H1 (cell line): ENCODE measurements around the gene PLAC1. TPM values are rescaled to one million over a fixed set of nuclear protein-coding genes. Genes with fewer than 3 reads are reported as not detected.

Experiments
- TEAD4 ChIP-seq: IDR thresholded peaks from 2 replicates; pipeline ENCODE4 v1.6.1; 2012; ENCODE audit warnings: low read depth, low read length, inconsistent platforms, mixed read lengths
- polyA plus RNA-seq, 7 experiments: library from polyadenylated mRNA; depleted of rRNA in 3 of 7; stranded (reverse) in 5 of 7; unstranded in 2 of 7; fragments of >200 nt in 5 of 7; fragments of 200-250 nt in 2 of 7; gene quantifications; 1 replicate in 5 of 7; 2 replicates in 1 of 7; 4 replicates in 1 of 7; pipeline versions ENCODE4 v1.2.1 to v1.2.3, GENCODE V29; 2011 to 2013; ENCODE audit warnings: missing spikeins in 2 of 7, mixed read lengths in 2 of 7
- total RNA-seq: library from RNA; stranded (reverse); fragmentation: NEBNext Ultra II Directional; extraction: Animal tissue kit (Norgen Biotek cat#: 25700); gene quantifications from 2 replicates; pipeline ENCODE4 v1.2.1, GENCODE V29; 2021
- TF ChIP-seq, protein P1 (sequence below): IDR thresholded peaks from 2 replicates; pipeline ENCODE4 v1.6.1; 2011; ENCODE audit warnings: low read depth, mild to moderate bottlenecking, low read length; ENCODE audit not compliant: insufficient read depth

The PLAC1 gene
- total and polyA plus RNA-seq, 2 of the 8 experiments (the other 6 are each of a cell fraction or from before 2014, with no cell fraction given), result 1.8 TPM; not detected in 1

- TF ChIP-seq TEAD4, result no peak
- TF ChIP-seq, protein P1, sequence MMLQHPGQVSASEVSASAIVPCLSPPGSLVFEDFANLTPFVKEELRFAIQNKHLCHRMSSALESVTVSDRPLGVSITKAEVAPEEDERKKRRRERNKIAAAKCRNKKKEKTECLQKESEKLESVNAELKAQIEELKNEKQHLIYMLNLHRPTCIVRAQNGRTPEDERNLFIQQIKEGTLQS, result no peak
These were observed 57.6 kb downstream of the PLAC1 start (continued) for GRCh38 chrX:134600714-134601113.
